ENCODE results near the gene TRPM3. TPM values are rescaled to one million over a fixed set of nuclear protein-coding genes. Genes with fewer than 3 reads are reported as not detected.

Gene TRPM3
- total RNA-seq, 1 experiment from 2014 or later, result 0.26 TPM

DNA sequence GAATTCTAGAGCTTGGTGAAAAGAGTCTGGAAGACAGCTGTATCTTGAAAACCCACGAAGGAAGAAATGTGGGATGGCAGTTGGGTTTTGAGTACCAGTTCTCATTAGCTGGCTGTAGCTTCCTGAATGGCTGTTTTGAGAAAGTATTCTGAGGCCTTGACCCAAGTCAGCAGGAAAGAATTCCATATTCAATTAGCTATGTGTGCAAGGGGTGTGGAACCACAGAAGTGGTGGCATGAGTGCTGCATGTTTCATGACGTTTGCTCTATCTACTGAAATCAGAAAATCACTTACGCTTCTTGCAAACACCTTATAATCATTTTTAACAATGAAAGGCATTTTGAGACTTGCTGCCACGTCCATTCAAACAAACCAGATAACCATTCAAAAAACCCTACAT, 69.1 kb downstream of the TRPM3 start:
- no peaks in the 10 kb centered on the region for H3K79me2 ChIP-seq (ENCODE audit: low read depth)
- no TSS peak for BruUV-seq (replicated peaks)
- H3F3A ChIP-seq (ENCODE audit: insufficient read depth, low read depth), result no peaks in the 10 kb centered on the region
- DNase-seq, result no peak
- no peaks in the 10 kb centered on the region for H3K36me3 ChIP-seq (ENCODE audit: low read depth)
- ChIA-PET POLR2A (ENCODE audit: unreplicated experiment) (interaction anchor here (0.6 kb wide), 1 partner anchor 329 kb away, joined by 7 read pairs; no protein-coding TSS in a partner anchor), CTCF (no interaction called here)
- no peaks in the 10 kb centered on the region for H3K9me3 ChIP-seq (ENCODE audit: insufficient read depth, low read depth)
- no peaks in the 10 kb centered on the region for H3K9me2 ChIP-seq (ENCODE audit: insufficient read depth)
- H2AFZ ChIP-seq, result no peak overlapping the region
- no peaks in the 10 kb centered on the region for H3K4me1 ChIP-seq (replicated peaks; ENCODE audit: insufficient read depth)
- no peak overlapping the region for H3K4me2 ChIP-seq
- no peak for TF ChIP-seq EZH2 (IDR thresholded peaks at IDR 0.05; ENCODE audit: low read depth)
- TF ChIP-seq, protein P1, sequence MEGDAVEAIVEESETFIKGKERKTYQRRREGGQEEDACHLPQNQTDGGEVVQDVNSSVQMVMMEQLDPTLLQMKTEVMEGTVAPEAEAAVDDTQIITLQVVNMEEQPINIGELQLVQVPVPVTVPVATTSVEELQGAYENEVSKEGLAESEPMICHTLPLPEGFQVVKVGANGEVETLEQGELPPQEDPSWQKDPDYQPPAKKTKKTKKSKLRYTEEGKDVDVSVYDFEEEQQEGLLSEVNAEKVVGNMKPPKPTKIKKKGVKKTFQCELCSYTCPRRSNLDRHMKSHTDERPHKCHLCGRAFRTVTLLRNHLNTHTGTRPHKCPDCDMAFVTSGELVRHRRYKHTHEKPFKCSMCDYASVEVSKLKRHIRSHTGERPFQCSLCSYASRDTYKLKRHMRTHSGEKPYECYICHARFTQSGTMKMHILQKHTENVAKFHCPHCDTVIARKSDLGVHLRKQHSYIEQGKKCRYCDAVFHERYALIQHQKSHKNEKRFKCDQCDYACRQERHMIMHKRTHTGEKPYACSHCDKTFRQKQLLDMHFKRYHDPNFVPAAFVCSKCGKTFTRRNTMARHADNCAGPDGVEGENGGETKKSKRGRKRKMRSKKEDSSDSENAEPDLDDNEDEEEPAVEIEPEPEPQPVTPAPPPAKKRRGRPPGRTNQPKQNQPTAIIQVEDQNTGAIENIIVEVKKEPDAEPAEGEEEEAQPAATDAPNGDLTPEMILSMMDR (conservative IDR thresholded peaks at IDR 0.05), result no peak
- no peaks in the 10 kb centered on the region; the same call in 1 of the 2 replicates for H3K27me3 ChIP-seq (ENCODE audit: insufficient read depth, low read depth)
- intact Hi-C loops (cut with micrococcal nuclease; ENCODE audit: unreplicated experiment), result no loop called here
- H4K20me1 ChIP-seq (ENCODE audit: insufficient read depth), result no peaks in the 10 kb centered on the region
- no peak overlapping the region for H3K27ac ChIP-seq
- no peak overlapping the region for H3K4me3 ChIP-seq

DNA sequence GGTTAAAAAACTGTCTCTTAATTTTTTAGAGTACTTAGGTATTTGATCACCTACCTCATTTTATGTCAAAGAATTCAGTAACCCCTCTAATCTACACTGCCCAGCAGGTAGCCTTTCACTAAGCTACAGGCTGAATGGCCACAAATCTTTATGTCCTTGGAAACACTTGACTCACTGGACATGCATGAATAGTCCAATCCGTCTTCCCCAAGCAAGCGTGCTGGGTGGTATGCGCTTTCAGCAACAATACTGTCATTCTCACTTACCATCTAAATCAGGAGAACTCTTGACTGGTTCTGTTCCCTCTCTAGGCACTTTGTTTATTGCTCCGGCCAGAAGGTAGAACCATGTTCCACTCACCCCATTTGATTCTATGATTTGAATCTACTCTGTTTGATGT, 73.1 kb downstream of the TRPM3 start:
- Histone ChIP-seq H3K4me2 (no peak overlapping the region), H3K9me2 (ENCODE audit: insufficient read depth) (no peaks in the 10 kb centered on the region), H2AFZ (no peak overlapping the region), H3K27ac (no peak overlapping the region), H3F3A (ENCODE audit: insufficient read depth, low read depth) (no peaks in the 10 kb centered on the region), H3K4me1 (replicated peaks; ENCODE audit: insufficient read depth) (no peaks in the 10 kb centered on the region), H3K36me3 (ENCODE audit: low read depth) (no peaks in the 10 kb centered on the region), H3K9me3 (ENCODE audit: insufficient read depth, low read depth) (no peaks in the 10 kb centered on the region), H4K20me1 (ENCODE audit: insufficient read depth) (no peaks in the 10 kb centered on the region), H3K79me2 (ENCODE audit: low read depth) (no peaks in the 10 kb centered on the region), H3K27me3 (ENCODE audit: insufficient read depth, low read depth) (peaks cover 21% of the 10 kb centered on the region), H3K4me3 (no peak overlapping the region)
- ChIA-PET CTCF (no interaction called here), POLR2A (ENCODE audit: unreplicated experiment) (no interaction called here)
- TF ChIP-seq, protein P1 (conservative IDR thresholded peaks at IDR 0.05), result no peak
- no peak for TF ChIP-seq EZH2 (IDR thresholded peaks at IDR 0.05; ENCODE audit: low read depth)
- no TSS peak for BruUV-seq (replicated peaks)
- no peak for DNase-seq
- intact Hi-C loops (cut with micrococcal nuclease; ENCODE audit: unreplicated experiment), result no loop called here

DNA sequence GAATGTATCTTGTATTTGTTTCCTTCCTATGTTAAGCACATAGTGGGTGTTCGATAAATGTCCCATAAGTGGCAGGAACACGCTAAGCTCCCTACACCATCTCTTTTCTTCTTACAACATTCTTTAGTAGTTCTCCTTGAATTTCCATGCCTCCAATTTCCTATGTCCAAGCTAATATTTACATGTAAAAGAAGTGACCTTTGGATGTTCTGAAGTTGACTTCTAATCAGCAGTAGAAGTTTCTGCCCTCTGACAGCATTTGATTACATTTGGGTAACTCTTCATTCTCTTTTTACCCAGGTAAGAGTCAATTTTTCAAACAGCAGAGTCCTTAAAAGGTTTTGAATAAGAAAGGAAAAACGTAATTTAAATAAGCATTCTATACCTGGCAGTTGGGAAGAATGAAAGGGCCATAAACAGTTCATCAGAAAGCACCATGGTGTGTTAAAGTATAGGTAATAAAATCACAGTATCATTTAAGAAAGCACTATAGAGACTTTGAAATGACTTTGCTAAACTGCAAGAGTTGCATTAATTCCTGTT, 78.9 kb downstream of the TRPM3 start:
- POLR2A ChIA-PET (ENCODE audit: unreplicated experiment), result no interaction called here
- BruUV-seq (replicated peaks), result no TSS peak

More for the DNA sequence above, 78.9 kb downstream of the TRPM3 start:
- no peak for DNase-seq
- no peaks in the 10 kb centered on the region for H3K9me2 ChIP-seq (ENCODE audit: insufficient read depth)
- H3K27ac ChIP-seq, result no peak overlapping the region
- no peak overlapping the region for H3K4me2 ChIP-seq
- no peak overlapping the region for H3K4me3 ChIP-seq
- CTCF ChIA-PET, result no interaction called here
- H3K79me2 ChIP-seq (ENCODE audit: low read depth), result no peaks in the 10 kb centered on the region
- no peaks in the 10 kb centered on the region for H3F3A ChIP-seq (ENCODE audit: insufficient read depth, low read depth)
- H3K9me3 ChIP-seq (ENCODE audit: insufficient read depth, low read depth), result no peaks in the 10 kb centered on the region
- H2AFZ ChIP-seq, result no peak overlapping the region
- no peaks in the 10 kb centered on the region for H3K4me1 ChIP-seq (replicated peaks; ENCODE audit: insufficient read depth)
- no peaks in the 10 kb centered on the region for H3K36me3 ChIP-seq (ENCODE audit: low read depth)
- intact Hi-C loops (cut with micrococcal nuclease; ENCODE audit: unreplicated experiment), result no loop called here
- no peak for TF ChIP-seq EZH2 (IDR thresholded peaks at IDR 0.05; ENCODE audit: low read depth)
- TF ChIP-seq, protein P1 (conservative IDR thresholded peaks at IDR 0.05), result no peak
- no peaks in the 10 kb centered on the region for H4K20me1 ChIP-seq (ENCODE audit: insufficient read depth)
- peaks cover 32% of the 10 kb centered on the region for H3K27me3 ChIP-seq (ENCODE audit: insufficient read depth, low read depth)
